ENCODE measurements around the gene CCER1.

GRCh38 chr12:90984114-90984513 is 29.1 kb upstream of the CCER1 start:
- TF ChIP-seq EZH2 (IDR thresholded peaks at IDR 0.05; ENCODE audit: low read length, missing control alignments) (no peak), CTCF (conservative IDR thresholded peaks at IDR 0.05 in 1 of 2, IDR thresholded peaks at IDR 0.05 in 1 of 2; ENCODE audit: low read depth in 1 of 2, low read length in 2 of 2) (no peak)

Measured in fibroblast of lung (primary cell).